GM08714 (cell line): ENCODE data around the gene SLC25A23.
"Not testable (repeated sequence)": the region's sequence is repeated elsewhere in the genome, so short reads cannot be mapped to it uniquely, and the experiment has no call there.

Source experiments
- H3K4me3 ChIP-seq: fragments of 200-500 bp; sonication (Bioruptor generic); 2 replicates; pipeline ENCODE4 v1.5.1; 2014; ENCODE audit warnings: mild to moderate bottlenecking, low read length, inconsistent platforms
- ZNF274 ChIP-seq: IDR thresholded peaks from 2 replicates; pipeline ENCODE4 v1.6.1; 2012; ENCODE audit warnings: mild to moderate bottlenecking, low read depth, low read length

The SLC25A23 gene

DNA sequence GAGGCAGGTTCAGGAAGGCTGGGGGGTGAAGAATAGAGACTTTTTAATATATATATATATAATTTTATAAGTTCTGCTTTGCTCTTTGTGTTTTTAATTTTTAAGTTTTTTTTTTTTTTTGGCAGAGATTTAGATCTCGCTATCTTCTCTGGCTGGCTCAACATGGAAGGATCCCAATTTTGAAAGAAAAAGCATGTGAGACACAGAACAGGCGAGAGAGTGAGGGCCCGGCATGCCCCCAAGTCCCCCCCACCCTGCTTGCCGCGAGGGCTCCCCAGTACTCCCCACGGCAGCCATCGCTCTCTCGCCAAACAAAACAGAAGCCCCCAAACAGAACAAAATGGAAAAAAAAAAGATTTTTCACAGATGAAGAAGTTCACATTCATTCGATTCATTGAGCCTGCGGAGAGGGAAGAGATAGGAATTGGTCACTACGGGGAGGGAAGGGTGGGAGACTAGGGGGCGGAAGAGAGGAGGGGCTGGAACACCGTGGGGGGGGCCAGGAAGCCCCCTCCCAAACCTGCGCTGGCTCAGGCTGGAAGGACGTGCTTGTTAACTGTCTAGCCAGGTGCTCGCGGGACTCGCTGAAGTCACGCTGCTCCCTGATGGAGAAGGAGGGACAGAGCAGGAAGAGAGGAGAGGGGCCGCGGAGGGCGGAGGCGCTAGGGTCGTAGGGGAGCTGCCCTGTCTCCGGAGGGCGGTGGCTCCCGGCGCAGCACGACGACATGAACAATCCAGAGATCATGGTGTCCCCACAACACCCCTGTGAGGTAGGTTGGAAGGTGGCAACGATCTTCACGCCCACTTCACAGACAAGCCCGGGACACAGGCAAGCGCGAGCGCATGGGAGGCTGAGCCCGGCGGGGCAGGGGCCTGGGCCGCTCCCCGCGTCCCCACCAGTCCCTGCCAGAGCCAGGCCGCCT, 45.6 kb downstream of the SLC25A23 start:
- no peak overlapping the region for H3K4me3 ChIP-seq
- TF ChIP-seq ZNF274, result no peak

DNA sequence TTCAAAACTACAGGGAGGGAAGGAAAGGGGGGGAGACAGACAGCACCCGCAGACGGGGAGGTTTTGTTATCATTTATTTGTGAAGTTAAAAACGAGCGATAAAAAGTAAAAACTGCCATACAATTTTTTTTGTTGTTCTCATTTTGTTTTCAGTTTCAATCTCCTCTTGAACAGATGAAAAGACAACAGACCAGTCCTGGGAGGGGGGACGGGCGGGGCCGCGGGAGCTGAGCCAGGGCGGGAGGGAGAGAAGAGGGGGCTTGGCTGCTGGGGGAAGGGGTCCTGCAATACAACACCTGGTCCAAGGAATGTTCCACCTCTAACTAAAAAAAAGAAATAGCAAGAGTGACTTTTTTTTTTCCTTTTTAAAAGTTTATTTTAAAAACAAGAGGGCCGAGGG, 46.3 kb downstream of the SLC25A23 start:
- no peak for TF ChIP-seq ZNF274
- no peak overlapping the region for H3K4me3 ChIP-seq

DNA sequence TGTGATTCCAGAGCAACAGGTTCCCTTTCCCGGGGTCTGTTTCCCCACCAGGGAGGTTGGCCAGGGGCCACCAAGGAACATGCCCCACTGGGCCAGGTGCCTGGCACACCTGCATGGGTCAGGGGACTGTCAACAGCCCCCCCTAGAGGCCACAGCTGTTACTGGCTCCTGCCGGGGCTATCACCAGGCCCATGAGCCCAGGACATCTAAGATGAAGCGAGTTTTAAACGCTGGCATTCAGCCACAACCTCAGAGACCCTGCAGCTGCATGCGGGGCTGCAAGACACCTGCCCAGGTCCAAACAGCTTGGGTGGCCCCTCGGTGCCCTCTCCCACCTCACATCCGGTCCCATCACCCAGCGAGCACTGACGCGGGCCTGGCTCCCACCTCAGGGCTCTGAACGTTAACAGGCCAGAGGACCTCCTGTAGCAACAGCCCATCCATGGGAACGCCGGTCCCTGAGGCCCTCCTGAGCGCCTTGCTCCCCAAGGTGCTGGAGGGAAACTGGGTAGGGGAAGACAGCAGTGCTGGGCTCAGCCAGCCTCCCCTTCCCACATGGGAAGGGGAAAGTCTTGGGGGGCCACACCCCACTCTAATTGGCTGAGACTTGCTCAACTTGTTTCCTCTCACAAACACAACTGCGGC, 47.0 kb downstream of the SLC25A23 start:
- no peak overlapping the region for H3K4me3 ChIP-seq
- TF ChIP-seq ZNF274, result no peak

DNA sequence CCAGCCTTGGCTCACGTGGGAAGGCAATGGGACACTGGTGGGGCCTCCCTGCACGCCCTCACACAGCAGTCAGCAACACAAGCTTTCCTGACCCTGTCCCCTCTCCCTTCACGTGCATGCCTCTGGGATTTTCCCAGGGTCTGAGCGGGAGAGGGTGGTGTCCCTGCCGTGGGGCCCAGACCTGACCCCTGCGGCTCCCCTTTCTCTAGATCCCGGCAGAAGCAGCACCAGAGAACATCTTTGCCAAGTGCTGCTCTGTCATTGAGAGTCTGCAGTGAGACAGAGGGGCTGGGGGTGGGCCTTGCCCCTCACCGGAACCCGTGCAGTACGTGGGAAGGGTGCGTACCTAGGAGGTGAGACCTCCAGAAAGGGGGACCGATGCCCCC, 47.5 kb downstream of the SLC25A23 start:
- TF ChIP-seq ZNF274, result no peak

DNA sequence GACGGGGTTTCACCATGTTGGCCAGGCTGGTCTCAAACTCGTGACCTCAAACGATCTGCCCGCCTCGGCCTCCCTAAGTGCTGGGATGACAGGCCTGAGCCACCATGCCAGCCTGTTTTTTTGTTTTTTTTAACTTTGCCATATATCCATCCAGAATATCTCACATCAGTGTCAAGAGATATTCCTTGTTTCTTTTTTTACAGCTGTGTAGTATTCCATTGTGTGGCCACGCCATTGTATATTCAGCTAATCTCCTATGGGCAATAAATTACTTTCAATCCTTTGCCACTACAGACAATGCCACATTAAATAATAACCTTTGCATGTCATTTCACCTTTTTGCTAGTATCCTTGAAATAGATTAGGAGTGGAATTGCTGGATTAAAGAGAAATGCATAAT, 50.2 kb downstream of the SLC25A23 start:
- H3K4me3 ChIP-seq, result no peak overlapping the region
- TF ChIP-seq ZNF274, result no peak

More for the DNA sequence above, 47.5 kb downstream of the SLC25A23 start:
- H3K4me3 ChIP-seq, result no peak overlapping the region

DNA sequence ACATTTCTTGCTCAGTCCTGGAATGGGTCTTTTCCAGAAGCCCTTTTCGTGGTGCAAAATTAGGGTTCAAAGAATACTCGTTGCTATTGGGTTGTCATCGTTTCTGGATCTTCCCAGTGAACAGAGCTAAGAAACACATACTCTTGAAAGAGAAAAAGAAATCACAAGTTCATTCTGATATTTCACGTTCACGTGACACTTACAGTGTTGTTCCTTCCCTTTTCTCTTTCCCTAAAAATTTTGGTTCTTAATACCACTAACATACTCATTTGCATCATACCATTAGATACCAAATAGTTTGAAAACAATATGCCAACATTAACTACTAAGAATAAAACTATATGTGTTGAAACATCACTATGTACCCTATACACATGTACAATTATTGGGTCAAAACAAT, 53.2 kb downstream of the SLC25A23 start:
- no peak overlapping the region for H3K4me3 ChIP-seq
- no peak for TF ChIP-seq ZNF274

DNA sequence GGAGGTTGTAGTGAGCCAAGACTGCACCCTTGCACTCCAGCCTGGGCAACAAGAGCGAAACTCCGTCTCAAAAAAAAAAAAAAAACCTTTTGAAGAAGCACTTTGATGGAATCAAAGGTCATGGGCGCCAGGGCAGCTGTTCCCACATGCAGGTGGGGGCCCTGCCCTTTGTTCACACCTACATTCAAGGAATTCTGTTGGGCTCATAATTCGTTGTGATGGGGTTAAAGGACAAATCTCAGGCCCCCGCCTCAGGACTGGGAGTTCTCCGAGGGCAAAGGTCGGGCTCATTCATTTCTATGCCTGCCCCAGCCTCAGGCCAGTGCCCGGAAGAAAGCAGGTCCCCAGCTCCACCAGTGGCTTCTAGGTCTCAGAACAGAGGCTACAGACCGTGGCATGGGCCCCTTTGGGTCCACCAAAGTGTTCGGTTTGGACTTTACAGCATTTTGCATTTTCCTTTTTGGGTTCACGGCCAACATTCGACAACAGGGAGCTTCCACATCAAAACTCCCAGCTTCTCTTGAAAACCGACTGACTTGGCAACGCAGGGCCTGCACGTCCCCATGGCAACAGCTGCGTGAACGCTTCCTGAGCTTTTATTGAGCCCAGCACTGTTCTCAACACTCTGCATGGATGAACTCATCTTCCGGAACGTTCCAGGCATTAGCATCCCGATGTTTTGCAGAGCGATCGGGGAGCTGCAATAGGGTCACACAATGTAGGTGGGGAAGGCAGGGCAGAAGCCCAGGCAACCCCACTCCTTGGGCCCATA, 56.6 kb downstream of the SLC25A23 start:
- no peak overlapping the region for H3K4me3 ChIP-seq
- no peak for TF ChIP-seq ZNF274

DNA sequence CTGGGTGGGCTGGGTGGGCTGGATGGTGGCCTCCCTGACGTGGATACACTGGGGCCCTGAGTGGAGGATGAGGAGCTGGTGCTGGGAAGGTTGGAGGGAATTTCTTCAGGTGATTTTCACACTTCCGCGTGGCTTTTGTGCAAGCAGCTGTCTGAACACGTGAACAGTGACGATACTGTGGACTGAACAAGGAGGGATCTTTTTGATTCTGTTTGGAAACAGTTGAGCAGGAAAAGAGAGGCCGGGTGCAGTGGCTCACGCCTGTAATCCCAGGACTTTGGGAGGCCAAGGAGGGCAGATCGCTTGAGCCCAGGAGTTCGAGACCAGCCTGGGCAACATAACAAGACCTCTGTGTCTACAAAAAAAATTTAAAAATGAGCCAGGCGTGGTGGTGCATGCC, 57.5 kb downstream of the SLC25A23 start:
- H3K4me3 ChIP-seq, result no peak overlapping the region
- TF ChIP-seq ZNF274, result no peak

DNA sequence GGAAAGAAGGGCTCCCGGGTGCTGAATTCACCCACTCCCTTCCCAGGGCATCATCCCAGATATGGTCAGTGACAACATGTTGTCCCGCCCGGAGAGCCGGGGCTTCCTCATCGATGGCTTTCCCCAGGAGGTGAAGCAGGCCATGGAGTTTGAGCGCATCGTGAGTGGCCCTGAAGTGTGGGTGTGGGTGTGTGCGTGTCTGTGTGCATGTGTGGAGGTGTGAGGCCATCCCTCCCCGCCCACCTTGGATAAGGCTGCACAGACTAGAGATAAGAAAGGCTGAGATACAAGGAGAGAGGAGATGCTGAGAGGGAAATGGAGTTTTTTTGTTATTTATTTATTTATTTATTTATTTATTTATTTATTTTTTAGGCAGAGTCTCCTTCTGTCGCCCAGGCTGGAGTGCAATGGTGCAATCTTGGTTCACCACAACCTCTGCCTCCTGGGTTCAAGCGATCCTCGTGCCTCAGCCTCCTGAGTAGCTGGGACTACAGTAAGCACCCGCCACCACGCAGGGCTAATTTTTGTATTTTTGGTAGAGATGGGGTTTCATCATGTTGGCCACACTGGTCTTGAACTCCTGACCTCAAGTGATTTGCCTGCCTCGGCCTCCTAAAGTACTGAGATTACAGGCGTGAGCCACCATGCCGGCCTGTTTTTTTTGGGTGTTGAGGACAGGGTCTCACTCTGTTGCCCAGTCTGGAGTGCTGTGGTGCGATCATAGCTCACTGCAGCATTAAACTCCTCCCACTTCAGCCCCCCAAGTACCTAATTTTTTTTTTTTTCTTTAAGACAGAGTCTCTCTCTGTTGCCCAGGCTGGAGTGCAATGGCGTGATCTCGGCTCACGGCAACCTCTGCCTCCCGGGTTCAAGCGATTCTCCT, 59.3 kb downstream of the SLC25A23 start:
- H3K4me3 ChIP-seq, result not testable (repeated sequence)

DNA sequence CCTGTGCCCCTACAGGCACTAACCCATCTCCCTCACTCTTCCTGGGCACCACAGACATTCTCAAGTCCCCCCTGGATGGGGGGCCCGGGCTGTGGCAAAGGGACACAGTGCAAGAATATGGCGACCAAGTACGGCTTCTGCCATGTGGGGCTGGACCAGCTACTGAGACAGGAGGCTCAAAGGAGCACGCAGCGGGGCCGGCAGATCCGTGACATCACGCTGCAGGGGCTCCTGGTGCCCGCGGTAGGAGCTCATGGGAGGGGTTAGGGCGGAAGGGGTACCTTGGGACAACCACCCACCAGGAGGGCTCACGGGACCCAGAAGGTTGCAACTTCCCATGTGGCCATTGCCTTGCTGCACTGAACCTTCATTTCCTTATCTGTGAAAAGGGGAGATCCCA, 63.3 kb downstream of the SLC25A23 start:
- H3K4me3 ChIP-seq, result no peak overlapping the region
- no peak for TF ChIP-seq ZNF274

DNA sequence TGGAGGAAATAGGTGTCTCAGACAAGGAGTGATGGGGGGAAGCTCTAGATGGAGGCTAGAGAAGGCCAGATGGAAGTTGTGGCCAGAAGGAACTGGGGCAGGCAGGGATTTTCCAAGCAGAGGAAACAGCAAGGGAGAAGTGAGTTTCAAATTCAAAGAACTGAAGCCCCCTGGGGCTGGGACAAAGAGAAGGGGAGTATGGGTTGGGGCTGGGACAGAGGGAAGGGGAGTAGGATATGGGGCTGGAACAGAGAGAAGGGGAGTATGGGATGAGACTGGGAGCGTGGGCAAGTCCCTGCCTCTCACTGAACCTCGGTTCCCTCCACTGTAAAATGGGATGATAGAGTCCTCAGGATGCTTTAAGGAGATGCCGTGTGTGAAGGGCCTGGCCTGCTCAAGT, 64.8 kb downstream of the SLC25A23 start:
- H3K4me3 ChIP-seq, result no peak overlapping the region
- TF ChIP-seq ZNF274, result no peak

DNA sequence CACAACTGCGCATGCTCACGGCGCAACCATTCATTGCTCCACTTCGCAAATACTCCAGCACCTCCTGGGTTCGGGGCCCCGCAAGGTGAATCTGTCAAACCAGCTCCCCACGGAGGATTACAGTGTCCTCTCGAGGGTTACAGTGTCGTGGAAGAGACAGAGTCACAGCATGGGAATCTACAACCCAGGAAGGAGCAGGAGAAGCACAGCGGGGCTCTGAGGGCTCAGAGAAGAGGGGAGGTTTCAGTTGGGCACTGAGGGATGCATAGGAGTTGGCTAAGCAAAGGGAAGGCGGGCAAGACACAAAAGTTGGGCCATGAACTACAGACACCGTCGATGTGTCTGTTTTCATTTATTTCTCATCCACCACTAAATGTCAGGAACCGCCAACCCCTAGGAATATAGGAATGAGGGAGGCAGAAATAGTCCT, 65.6 kb downstream of the SLC25A23 start:
- TF ChIP-seq ZNF274, result no peak
- H3K4me3 ChIP-seq, result peak overlapping the region; percentile 80; the same call in 1 of the 2 replicates

DNA sequence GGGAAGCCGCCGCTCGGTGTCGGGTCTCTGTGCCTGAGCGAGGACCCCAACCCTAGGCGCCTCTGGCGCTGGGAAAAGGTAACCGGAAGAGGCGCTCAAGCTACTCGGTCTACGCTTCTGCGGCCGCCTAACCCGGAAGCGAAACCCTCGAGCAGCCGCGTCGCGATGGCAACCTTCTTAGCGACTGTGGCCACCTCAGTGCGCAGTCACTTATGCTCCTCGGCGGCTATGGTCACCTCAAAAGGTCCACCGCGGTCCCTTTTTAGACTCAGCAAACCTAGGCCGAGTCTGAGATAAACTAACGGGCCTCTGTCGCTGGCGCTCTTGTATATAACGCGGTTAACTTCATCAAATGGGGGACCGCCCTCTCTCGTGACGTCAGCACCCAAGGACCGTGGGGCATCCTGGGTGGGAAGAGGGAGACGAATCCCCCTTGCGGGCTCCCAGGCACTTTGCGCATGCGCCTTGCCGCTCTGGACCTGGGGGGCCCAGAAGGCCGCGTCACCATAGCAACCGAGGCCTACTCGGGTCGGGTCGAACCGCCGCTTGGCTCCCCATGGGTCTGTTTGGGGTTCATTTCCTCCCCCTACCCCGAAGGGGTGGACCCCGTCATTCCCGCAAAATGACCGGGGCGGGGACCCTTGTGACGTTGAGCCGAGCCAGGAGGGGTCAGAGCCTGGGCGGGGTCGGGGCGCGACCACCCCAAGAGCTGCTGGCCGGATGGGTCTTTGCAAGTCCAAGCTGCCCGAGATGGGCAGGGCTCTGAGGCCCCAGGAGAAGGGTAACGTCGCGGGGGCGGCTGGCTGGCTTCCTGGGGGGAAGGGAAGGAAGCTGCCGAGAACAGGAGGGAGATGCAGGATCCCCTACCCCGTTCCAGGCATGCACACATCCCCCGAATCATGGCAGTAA, 66.3 kb downstream of the SLC25A23 start, which contains the start of gene GTF2F1:
TSS of gene GTF2F1 (minus strand) at position 91 of the 909 bp plus-strand sequence. CDS start 169 bp downstream, outside the sequence.
- H3K4me3 ChIP-seq, result peak within 1 kb of the TSS; percentile 80
- no peak for TF ChIP-seq ZNF274
